ENCODE results near the gene PTPRN2.

- TF ChIP-seq NRF1 (IDR thresholded peaks at IDR 0.05; ENCODE audit: low read depth, low read length) (no peak), EP300 (IDR thresholded peaks at IDR 0.05; ENCODE audit: borderline replicate concordance in 1 of 2, low read depth in 1 of 2, low read length in 1 of 2) (no peak), POLR2AphosphoS5 (IDR thresholded peaks at IDR 0.05; ENCODE audit: low read depth, low read length) (no peak), REST (IDR thresholded peaks at IDR 0.05; ENCODE audit: low read depth, low read length) (no peak), MXI1 (IDR thresholded peaks at IDR 0.05; ENCODE audit: low read depth, low read length) (no peak), EZH2phosphoT487 (IDR thresholded peaks at IDR 0.05; ENCODE audit: borderline replicate concordance, low read depth) (no peak), SIN3A (IDR thresholded peaks at IDR 0.05; ENCODE audit: borderline replicate concordance, low read depth, low read length) (no peak)
- TF ChIP-seq, protein P1, sequence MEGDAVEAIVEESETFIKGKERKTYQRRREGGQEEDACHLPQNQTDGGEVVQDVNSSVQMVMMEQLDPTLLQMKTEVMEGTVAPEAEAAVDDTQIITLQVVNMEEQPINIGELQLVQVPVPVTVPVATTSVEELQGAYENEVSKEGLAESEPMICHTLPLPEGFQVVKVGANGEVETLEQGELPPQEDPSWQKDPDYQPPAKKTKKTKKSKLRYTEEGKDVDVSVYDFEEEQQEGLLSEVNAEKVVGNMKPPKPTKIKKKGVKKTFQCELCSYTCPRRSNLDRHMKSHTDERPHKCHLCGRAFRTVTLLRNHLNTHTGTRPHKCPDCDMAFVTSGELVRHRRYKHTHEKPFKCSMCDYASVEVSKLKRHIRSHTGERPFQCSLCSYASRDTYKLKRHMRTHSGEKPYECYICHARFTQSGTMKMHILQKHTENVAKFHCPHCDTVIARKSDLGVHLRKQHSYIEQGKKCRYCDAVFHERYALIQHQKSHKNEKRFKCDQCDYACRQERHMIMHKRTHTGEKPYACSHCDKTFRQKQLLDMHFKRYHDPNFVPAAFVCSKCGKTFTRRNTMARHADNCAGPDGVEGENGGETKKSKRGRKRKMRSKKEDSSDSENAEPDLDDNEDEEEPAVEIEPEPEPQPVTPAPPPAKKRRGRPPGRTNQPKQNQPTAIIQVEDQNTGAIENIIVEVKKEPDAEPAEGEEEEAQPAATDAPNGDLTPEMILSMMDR (IDR thresholded peaks at IDR 0.05) = no peak
- TF ChIP-seq, protein P2, sequence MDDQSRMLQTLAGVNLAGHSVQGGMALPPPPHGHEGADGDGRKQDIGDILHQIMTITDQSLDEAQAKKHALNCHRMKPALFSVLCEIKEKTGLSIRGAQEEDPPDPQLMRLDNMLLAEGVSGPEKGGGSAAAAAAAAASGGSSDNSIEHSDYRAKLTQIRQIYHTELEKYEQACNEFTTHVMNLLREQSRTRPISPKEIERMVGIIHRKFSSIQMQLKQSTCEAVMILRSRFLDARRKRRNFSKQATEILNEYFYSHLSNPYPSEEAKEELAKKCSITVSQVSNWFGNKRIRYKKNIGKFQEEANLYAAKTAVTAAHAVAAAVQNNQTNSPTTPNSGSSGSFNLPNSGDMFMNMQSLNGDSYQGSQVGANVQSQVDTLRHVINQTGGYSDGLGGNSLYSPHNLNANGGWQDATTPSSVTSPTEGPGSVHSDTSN (IDR thresholded peaks at IDR 0.05) = no peak
Observed at GRCh38 chr7:157994319-157994718, 593.3 kb downstream of the PTPRN2 start.
